GM18511 (cell line): ENCODE data around the gene CYP1A2.
A peak's percentile ranks its signal among the peaks of the same experiment; 100 is the strongest.
"Not testable (repeated sequence)": the region's sequence is repeated elsewhere in the genome, so short reads cannot be mapped to it uniquely, and the experiment has no call there.

Experiments
- ATAC-seq: cut with Tn5 transposase; IDR thresholded peaks from one replicate; pipeline ENCODE4 v1.9.1; 2021; ENCODE audit warnings: mild to moderate bottlenecking, moderate library complexity; ENCODE audit not compliant: unreplicated experiment

The CYP1A2 gene

DNA sequence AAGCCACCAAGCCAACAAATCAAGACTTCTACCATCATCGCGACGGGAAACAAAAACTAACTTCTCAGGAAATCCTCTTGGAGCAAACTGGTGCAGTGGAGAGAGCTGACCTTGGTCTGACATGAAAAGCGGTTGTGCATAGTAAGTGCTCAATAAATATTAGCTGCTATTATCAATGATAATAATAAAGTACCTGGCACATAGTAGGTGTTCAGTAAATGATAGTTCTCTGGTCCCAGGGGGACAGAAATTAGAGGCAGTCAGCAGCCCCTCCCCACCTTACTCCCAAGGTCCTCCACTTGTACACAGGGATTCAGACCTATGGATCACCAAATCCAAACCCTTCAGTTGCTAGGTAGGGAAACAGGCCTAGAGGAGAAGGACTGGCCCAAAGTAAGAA is 27.2 kb downstream of the CYP1A2 start:
- ATAC-seq = no peak

DNA sequence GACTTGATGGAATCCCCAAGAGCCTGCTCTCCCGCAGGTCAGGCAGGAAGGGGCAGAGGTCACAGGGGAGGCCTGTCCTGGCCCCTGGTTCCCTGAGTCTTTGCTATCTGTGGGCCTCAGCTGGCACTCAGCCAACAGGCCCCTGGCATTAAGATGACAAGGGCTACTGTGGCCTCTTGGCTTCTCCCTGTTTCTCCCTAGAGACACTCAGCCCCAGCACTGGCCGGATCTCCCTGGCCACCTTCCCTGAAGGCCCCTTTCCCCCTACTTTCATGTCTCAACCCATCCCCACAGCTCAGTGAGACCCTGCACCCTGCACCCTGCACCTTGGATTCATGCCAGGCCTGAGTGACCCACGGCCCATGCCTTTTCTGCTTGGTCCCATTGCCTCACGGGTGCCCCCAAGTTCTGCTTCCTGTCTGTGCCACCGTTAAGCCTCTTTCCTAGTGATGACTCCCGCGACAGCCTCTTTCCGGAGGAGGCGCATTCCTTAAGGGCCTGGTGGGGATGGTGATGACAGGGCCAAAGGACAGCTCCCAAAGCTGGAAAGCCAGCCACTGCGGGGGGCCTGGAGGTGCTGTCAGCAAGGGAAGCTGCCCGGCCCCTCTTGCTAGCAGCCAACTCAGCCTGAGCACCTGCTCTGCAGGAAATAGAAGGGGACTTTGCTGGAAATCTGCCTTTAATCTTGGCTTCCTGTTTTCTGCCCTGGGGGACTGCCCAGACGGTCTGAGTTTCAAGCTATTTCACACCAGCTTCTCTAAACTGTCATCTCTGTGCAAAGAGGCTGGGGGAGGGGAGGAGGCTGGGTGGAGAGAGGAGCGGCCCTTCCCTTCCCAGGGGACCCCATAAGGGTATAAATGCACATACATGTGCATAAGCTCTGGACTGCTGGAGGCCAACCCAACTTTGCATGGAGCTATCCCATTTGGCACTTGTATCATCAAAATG is 28.4 kb downstream of the CYP1A2 start:
- peak; percentile 43 for ATAC-seq

DNA sequence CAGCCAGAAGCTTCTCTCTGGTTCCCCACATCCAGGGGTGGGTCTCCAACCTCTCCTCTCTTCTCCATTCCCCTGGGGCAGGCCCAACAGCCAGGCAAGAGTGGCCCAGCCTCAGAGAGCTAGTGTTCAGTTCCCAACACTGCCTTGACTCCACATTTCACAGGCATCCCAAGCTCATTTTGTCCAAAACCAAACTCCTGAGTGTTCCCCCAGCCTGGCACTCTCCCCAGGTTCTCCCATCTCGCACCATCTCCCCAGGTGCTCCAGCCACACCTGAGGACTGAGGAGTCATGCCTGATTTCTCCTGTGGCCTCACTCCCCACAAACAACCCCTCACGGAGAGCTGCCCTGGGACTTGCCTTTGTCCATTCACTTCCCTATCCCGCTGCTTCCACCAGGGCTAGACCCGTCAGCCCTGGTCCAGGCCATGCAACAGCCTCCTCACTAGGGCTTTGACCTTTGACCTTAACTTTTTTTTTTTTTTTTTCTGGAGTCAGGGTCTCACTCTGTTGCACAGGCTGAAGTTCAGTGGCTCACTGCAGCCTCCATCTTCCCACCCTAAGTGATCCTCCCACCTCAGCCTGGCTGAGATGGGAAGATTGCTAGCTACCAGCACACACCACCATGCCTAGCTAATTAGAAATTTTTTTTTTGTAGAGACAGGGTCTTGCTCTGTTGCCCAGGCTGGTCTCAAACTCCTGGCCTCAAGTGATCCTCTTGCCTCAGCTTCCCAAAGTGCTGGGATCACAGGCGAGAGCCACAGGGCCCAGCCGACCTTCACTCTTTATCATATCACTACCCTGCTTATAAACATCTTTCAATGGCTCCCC is 29.3 kb downstream of the CYP1A2 start:
- ATAC-seq = no peak

DNA sequence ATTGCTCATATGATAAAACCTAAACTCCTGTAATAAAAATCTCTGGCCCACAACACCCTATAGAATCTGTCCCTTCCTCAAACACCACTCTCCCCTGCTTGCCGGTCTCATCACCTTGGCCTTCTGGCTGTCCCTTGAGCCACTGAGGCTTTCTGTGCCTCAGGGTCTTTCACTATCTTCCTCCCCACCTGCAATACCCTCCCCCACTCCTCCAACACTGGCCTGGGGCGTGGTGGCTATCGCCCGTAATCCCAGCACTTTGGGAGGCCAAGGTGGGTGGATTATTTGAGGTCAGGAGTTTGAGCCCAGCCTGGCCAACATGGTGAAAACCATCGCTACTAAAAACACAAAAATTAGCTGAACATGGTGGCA is 29.9 kb downstream of the CYP1A2 start:
- ATAC-seq = no peak

DNA sequence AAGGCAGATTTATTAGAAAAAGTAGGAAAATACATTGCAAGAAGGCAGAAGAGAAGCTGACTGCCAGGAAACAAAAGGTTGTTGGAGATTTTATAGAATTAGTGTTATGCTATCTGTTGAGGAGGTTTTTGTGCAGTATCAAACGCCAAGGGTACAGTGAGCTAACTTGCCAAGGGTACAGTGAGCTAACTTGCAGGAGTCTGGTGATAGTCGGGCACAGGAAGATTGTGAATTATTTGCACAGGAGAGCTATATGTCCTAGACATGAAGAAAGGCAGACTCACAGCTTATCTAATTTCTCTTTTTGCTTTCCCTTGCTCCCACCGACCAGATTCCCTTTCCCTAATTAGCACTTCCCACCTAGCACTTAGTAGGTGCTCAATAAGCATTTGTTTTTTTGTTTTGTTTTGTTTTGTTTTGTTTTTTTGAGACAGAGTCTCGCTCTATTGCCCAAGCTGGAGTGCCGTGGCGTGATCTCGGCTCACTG is 30.6 kb downstream of the CYP1A2 start:
- ATAC-seq = no peak

DNA sequence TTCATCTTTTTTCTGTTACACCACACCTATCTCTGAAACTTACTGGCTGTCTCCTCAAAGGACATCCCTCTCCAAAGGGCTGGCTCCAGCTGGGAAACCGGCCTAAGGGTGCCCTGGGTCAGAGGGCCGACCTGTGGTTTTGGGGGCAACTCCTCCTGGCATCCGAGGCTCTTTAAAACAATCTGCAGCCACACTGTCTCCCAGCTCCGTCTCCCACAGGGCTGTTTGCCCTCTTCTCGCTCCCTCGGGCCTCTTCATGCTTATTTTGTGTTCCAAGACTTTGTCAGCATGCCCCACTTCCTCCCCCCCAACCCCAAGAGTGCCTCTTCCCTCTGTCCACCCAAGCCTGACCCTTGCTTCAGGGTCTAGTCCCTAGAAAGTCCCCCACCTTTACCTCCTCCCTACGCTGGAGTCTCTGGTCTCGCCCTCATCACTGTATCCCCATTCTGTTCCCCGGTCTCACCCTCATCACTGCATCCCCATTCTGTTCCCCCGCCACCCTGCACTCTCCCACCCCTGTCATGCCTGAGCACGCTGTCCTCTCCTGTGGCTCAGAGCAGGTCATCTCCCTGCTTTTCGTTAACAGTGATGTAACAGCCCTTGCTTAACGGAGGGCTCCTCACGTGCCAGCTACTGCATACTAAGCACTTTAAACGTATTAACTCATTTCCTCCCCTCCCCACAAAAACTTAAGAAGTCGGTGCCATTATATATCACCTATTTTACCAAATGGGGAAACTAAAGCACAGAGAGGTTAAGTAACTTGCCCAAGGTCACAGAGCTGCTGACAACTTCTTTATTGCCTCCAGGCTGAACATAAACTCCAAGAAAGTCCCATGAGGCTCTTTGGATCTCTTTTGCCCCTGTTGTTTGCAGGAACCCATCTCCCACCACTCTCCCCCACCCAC is 32.1 kb downstream of the CYP1A2 start:
- ATAC-seq = no peak

DNA sequence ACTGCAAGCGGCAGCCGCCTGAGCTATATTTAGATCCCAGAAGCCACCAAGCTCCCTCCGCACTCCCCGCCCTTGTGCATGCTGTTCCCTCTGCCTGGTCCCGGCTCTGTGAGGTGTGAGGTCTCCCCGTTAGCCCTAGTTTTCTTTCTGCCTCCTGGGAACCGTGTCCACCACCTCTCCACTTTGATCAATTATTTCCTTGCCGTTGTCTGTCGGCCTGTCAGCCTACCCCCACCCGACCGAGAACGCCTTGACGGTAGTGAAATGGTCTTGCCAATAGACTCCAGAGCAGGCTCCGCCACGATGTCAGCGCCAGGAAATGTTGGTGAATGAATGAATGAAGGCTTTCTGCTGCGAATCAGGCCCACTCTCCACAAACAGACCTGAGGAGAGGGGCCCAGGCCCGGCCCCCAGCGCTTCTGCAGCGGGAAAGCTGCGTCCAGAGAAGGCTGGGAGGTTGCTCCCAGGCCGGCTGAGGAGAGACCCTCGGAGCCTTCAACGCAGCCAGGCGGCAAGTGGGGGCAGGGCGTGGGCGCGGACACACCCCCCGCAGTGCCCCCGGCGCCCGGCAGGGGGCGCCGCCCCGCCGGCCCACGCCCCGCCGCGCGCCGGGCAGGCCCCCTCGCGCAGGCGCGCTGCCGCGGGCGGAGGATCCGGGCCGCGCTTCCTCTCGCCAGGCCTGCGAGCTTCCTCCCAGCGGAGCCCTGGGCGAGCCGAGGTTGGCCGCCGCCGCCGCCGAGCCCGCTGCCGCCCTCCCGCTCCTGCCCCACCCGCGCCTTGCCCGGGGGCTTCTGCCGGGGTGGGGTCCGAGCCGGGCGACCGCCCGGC is 33.0 kb downstream of the CYP1A2 start, which contains the start of gene CSK:
TSS of gene CSK (plus strand) at position 650 of the 828 bp plus-strand sequence. CDS start 16,218 bp downstream, outside the sequence.
- peak; percentile 43 for ATAC-seq

DNA sequence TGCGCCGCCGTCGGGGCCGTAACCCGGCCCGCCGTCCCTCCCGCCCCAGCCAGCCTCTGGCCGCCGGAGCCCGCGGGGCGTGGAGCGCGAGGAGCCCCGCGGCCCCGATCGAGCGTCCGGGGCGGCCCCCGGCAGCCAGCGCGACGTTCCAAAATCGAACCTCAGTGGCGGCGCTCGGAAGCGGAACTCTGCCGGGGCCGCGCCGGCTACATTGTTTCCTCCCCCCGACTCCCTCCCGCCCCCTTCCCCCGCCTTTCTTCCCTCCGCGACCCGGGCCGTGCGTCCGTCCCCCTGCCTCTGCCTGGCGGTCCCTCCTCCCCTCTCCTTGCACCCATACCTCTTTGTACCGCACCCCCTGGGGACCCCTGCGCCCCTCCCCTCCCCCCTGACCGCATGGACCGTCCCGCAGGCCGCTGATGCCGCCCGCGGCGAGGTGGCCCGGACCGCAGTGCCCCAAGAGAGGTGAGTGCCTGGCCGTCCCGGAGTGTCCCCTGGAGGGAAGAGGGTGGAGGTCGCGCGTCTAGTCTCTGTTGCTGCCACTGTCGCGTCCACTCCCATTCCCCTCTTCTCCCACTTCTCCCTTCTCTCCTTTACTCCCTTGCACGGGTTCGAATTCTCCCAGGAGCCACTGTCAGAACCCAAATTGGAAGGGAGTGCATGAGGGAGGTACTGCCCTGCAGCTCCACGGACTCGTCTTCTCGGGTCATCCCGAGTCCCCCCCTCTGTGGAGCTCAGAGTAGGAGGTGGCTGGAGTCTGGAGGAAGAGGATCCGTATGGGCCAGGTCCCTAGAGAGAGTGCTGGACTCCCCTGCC is 33.8 kb downstream of the CYP1A2 start:
- peak; percentile 13 for ATAC-seq

DNA sequence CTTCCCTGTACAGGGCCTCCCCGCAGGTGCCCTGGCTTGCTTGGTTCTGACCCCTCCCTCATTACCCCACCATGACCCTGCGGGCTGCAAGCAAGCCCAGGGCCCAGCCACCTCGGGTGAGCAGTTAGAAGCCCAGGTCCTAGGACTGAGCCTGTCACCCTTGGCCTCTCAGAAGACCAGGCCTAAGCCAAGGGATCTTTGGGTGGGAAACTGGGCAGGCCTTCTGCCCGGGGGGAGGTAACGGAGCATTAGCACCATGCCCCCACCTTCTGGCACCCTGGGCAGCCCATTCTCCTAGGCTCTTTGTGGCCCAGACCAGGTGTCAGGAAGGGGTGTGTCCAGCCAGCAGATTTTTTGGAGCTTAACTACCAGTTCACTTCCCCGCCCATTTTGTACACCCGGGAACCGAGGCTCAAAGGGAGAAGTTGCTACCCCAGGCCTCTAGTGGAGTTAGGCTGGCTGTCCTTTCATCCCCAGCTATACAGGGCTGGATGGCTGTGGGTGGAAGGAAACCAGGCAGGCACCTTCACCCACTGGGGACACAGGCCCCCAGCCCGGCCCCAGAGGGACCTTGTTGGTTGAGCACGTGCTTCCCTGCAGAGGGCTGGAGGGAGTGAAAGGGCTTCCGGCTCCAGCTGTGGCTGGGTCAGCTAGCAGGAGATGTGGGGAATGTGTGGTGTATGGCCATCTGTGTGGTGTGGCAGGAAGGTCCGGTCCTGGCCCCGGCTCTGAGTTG is 34.6 kb downstream of the CYP1A2 start:
- ATAC-seq = no peak

DNA sequence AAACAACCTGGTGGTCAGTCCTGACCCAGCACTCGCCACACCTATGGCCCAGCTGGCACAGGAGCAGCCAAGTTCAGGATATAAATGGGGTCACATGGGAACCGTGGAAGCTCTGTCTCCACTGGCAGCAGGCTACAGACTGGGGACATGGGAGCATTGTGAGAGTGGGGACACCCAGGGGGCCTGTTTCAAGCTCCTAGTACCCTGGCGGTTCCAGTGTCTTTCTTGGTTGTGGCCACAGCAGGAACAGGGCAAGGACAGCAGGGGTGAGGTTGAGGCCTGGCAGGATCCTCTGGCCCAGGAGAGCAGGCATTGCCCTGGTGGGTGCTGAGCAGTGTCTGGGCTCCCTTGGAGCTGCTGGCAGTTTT is 35.1 kb downstream of the CYP1A2 start:
- ATAC-seq = no peak

DNA sequence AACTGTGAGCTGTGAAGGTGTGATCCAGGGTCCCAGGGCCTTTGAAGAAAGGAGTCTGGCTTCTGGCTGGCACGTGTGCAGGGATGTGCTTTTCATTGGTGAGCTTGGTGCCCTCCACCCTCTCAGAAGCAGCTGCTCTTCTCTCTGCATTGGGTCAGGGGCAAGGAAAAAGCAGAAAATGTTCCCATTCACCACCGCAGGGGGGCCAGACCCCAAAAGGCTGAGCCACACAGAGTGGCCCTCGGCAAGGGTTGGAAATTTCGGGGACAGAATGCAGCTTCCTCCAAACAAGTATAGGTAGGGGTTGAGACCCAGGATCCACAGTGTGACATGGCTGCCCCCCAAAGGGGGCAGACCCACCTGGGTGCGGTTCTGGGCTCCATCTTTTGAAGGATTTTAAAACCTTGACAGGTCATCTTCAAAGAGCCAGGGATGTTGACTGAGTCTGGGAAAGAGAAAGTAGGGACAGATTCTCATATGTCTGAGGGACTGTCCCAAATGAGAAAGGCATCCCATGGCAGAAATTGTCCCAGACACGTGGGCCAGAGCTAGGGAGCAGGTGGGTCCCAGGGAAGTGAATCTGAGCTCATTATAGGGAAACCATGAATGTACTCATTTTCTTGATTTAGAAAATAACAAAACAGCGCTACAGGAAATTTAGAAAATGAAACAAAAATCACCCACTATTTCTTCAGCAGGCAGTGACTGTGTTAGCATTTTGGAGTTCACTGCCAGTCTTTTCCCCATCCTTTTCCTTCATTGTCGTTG is 36.0 kb downstream of the CYP1A2 start:
- no peak for ATAC-seq

DNA sequence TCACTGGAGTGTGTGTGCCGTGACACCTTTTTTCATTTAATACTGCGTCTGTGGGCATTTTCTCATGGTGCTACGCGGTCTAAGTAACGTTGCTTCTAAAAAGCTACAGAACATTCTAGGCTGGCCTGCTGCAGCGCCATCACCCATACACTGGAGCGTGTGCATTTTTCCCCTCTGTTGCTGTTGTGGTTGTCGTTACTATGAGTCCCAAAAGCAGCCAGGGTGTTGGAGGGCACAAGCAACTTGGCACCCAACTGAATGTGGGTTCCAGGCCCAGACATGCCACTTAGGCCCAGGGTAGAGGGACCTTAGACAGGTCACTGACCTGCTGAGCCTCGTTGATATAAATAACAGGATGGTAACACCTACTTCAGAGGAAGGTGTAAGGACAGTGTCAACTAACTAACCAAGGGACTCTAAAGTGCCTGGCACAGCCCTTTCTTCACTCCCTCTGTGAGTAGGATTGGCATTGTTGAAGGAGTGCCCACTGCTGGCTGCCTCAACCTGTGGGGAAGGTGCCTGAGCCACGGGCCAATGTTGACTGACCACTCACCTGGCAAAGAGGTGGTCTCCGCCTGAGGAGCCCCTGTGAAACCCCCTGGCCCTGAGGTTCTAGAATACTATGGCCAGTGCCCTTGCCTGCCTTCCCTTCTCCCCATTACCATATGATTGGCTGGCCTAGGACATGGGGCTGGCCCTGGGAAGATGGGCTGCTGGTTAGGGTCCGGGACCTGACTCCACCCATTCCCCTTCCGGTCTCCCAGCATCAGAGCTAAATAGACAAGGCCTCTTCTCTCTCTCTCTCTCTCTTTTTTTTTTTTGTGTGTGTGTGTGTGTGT is 36.8 kb downstream of the CYP1A2 start:
- ATAC-seq = no peak

DNA sequence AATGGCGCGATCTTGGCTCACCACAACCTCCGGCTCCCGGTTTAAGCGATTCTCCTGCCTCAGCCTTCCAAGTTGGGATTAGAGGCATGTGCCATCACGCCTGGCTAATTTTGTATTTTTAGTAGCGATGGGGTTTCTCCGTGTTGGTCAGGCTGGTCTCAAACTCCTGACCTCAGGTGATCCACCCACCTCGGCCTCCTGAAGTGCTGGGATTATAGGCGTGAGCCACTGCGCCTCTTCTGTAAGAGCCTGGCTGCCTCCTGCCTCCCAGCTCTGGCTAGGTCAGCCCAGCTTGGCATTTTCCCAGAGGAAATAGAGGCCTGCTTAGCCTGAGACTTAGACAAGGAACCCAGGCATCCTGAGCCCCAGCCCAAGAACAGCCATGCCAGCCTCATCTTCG is 37.4 kb downstream of the CYP1A2 start:
- not testable (repeated sequence) for ATAC-seq

DNA sequence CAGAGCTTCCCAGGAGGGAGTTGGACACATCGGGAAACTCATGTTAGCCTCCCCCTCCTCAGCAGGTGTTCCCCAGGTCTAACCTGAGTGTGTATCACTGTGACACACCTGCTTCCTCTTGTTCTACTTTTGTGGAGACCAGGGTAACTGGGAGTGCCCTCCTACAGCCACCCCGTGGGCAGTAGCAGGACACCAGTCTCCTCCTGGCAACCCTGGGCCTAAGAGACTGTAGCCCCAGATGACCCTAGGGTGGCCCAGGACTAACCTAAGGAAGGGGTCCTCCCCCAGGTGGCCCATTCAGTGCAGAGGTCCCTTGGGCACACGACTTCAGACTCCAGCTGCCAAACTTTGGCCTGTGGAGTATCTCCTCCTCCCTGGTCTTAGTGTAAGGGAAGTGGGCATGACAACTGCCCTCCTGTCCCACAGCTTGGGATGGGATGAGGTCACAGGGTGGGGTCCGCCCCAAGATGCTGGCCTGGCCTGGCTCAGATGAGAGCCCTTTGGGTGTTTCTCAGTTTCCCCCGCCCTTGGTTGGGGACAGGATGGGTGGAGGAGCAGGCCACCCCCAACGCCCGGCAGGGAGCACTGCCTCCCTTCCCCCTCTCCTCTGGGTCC is 38.0 kb downstream of the CYP1A2 start:
- no peak for ATAC-seq

DNA sequence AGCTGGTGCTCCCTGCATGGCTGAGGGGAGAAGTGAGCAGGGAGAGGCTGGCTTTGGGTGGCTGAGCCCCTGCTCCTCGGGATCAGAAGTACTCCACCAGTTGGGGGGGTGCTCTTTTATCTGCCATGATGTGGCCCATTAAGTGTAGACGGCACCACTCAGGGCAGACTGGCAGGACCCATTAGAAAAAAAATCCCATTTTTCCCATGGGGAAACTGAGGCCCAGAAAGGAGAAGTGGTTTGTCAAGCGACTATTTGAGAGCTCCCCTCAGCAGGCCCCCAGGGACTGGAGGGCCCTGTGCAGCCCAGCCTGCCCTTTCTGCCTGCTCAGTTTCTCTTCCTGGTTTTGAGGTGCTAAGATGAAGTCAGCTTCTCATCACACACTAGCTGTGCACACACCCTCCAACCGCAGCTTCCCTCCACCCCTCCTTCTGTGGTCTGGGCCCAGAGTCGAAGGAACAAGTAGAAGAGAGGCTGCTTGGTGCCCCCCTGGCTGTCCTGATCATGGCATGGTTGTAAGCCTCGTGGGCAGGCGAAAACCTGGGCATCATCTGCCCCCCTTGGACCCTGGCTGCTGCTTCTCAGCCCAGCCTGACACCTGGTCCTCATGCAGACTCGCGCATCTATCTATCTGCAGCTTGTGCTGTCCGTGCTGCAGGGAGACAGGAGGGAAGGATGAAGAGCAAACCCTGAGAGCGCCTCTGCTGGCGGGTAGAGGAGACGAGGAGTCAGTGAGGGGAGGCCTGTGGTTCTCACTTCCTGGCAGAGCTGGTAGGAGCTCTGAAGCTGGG is 38.8 kb downstream of the CYP1A2 start:
- peak; percentile 52 for ATAC-seq
